ENCODE measurements around the gene BTBD8.
"Not testable (repeated sequence)": the region's sequence is repeated elsewhere in the genome, so short reads cannot be mapped to it uniquely, and the experiment has no call there.

The BTBD8 gene

GRCh38 chr1:92043621-92044020 lies 36.5 kb upstream of the BTBD8 start:
- no peak for DNase-seq (ENCODE audit: low read depth)
- no peak for TF ChIP-seq CTCF (IDR thresholded peaks at IDR 0.05; ENCODE audit: insufficient read depth, low read depth, low read length, missing control alignments)
- H3K4me3 ChIP-seq (ENCODE audit: low read depth, low read length): no peak overlapping the region

- DNase-seq (ENCODE audit: low read depth): no peak
- H3K4me3 ChIP-seq (ENCODE audit: low read depth, low read length): no peak overlapping the region
- TF ChIP-seq CTCF (IDR thresholded peaks at IDR 0.05; ENCODE audit: insufficient read depth, low read depth, low read length, missing control alignments): no peak
Measured at GRCh38 chr1:92045766-92046495, 34.2 kb upstream of the BTBD8 start.

- H3K4me3 ChIP-seq (ENCODE audit: low read depth, low read length): no peak overlapping the region
- no peak for TF ChIP-seq CTCF (IDR thresholded peaks at IDR 0.05; ENCODE audit: insufficient read depth, low read depth, low read length, missing control alignments)
- no peak for DNase-seq (ENCODE audit: low read depth)
Measured at GRCh38 chr1:92051948-92052347, 28.2 kb upstream of the BTBD8 start.

- TF ChIP-seq CTCF (IDR thresholded peaks at IDR 0.05; ENCODE audit: insufficient read depth, low read depth, low read length, missing control alignments): no peak
- no peak overlapping the region for H3K4me3 ChIP-seq (ENCODE audit: low read depth, low read length)
- no peak for DNase-seq (ENCODE audit: low read depth)
Measured at GRCh38 chr1:92065042-92065441, 15.1 kb upstream of the BTBD8 start.

GRCh38 chr1:92066321-92066720 lies 13.8 kb upstream of the BTBD8 start:
- no peak for DNase-seq (ENCODE audit: low read depth)
- TF ChIP-seq CTCF (IDR thresholded peaks at IDR 0.05; ENCODE audit: insufficient read depth, low read depth, low read length, missing control alignments): no peak
- no peak overlapping the region for H3K4me3 ChIP-seq (ENCODE audit: low read depth, low read length)

- no peak for DNase-seq (ENCODE audit: low read depth)
- H3K4me3 ChIP-seq (ENCODE audit: low read depth, low read length): no peak overlapping the region
- no peak for TF ChIP-seq CTCF (IDR thresholded peaks at IDR 0.05; ENCODE audit: insufficient read depth, low read depth, low read length, missing control alignments)
Measured at GRCh38 chr1:92070892-92071291, 9.3 kb upstream of the BTBD8 start.

- H3K4me3 ChIP-seq (ENCODE audit: low read depth, low read length); DNase-seq (ENCODE audit: low read depth): not testable (repeated sequence)
Measured at GRCh38 chr1:92074446-92074845, 5.7 kb upstream of the BTBD8 start.
